PC-3 (cell line): Measurements from ENCODE around the gene CHSY3. TPM values are rescaled to one million over a fixed set of nuclear protein-coding genes. Genes with fewer than 3 reads are reported as not detected.

Source experiments
- ATAC-seq: fragments of 200-7000 bp; cut with Tn5 transposase; 2 replicates; pipeline ENCODE4 v1.9.1; 2020; ENCODE audit warnings: mild to moderate bottlenecking, moderate library complexity
- BruUV-seq: library from RNA; stranded (reverse); fragments of 400-500 nt; replicated peaks from 2 replicates; lab custom pipeline; 2021; lab: Mats Ljungman, UMichigan
- CTCF ChIA-PET: fragments of 300-600 bp; sonication (Branson Sonifier 250); formaldehyde crosslinking; loops from one replicate; lab custom pipeline; 2022; ENCODE audit warnings: antibody characterized with exemption; lab: Charles Lee
- POLR2A ChIA-PET: fragments of 300-600 bp; sonication (Branson Sonifier 250); formaldehyde crosslinking; loops from one replicate; lab custom pipeline; 2022; ENCODE audit warnings: antibody characterized with exemption; ENCODE audit not compliant: unreplicated experiment; lab: Charles Lee
- DNase-seq: peaks from one replicate; pipeline ENCODE4 v3.0.0-alpha.2; 2015
- H2AFZ ChIP-seq: fragments of 300-600 bp; sonication (generic); 2 replicates; pipeline ENCODE4 v1.6.0; 2016; ENCODE audit warnings: antibody characterized with exemption, low read length
- H3F3A ChIP-seq: fragments of 300-600 bp; sonication (generic); one replicate; pipeline ENCODE4 v1.6.0; 2017; ENCODE audit warnings: antibody characterized with exemption, low read length, control low read depth, mild to moderate bottlenecking; ENCODE audit not compliant: unreplicated experiment
- H3K27ac ChIP-seq: fragments of 300-600 bp; sonication (generic); 2 replicates; pipeline ENCODE4 v1.5.1; 2016; ENCODE audit warnings: mild to moderate bottlenecking, low read length
- H3K27me3 ChIP-seq: fragments of 300-600 bp; sonication (generic); 2 replicates; pipeline ENCODE4 v1.6.1; 2016; ENCODE audit warnings: low read length, mixed read lengths
- H3K36me3 ChIP-seq: fragments of 300-600 bp; sonication (generic); 2 replicates; pipeline ENCODE4 v1.6.1; 2016; ENCODE audit warnings: low read depth, mixed run types, low read length, mixed read lengths
- H3K4me1 ChIP-seq: fragments of 300-600 bp; sonication (generic); 2 replicates; pipeline ENCODE4 v1.5.1; 2016; ENCODE audit warnings: low read length; ENCODE audit not compliant: insufficient read depth
- H3K4me2 ChIP-seq: fragments of 300-600 bp; sonication (generic); 2 replicates; pipeline ENCODE4 v1.6.0; 2016; ENCODE audit warnings: low read length
- H3K4me3 ChIP-seq: fragments of 300-600 bp; sonication (generic); 2 replicates; pipeline ENCODE4 v1.5.1; 2016; ENCODE audit warnings: mild to moderate bottlenecking, low read length, mixed read lengths
- H3K79me2 ChIP-seq: fragments of 300-600 bp; sonication (generic); 2 replicates; pipeline ENCODE4 v1.6.1; 2017; ENCODE audit warnings: low read length, mixed read lengths
- H3K9ac ChIP-seq: fragments of 300-600 bp; sonication (generic); 2 replicates; pipeline ENCODE4 v1.6.0; 2016; ENCODE audit warnings: mild to moderate bottlenecking, low read length
- H3K9me2 ChIP-seq: fragments of 300-600 bp; sonication (generic); replicated peaks from 2 replicates; pipeline ENCODE4 v1.6.1; 2016; ENCODE audit warnings: mixed run types, low read length, mixed read lengths
- H3K9me3 ChIP-seq: fragments of 300-600 bp; sonication (generic); 2 replicates; pipeline ENCODE4 v1.6.1; 2016; ENCODE audit warnings: low read length, mixed read lengths
- H4K20me1 ChIP-seq: fragments of 300-600 bp; sonication (generic); 2 replicates; pipeline ENCODE4 v1.6.1; 2016; ENCODE audit warnings: low read length, mixed read lengths
- EZH2 ChIP-seq: fragments of 300-600 bp; sonication (generic); IDR thresholded peaks from one replicate; pipeline ENCODE4 v1.6.1; 2017; ENCODE audit warnings: antibody characterized with exemption, mild to moderate bottlenecking, low read length; ENCODE audit not compliant: unreplicated experiment
- EZH2phosphoT487 ChIP-seq: fragments of 300-600 bp; sonication (generic); IDR thresholded peaks from 2 replicates; pipeline ENCODE4 v1.6.1; 2018; ENCODE audit warnings: mild to moderate bottlenecking, antibody characterized with exemption, low read length, borderline replicate concordance
- intact Hi-C: fragments of 100-400 bp; cut with micrococcal nuclease; formaldehyde crosslinking; loops from 2 replicates; pipeline ENCODE4 v1.9.0; 2023
- total RNA-seq: library from RNA; depleted of rRNA; stranded (reverse); fragments of >200 nt; gene quantifications from 2 replicates; pipeline ENCODE4 v1.2.3, GENCODE V29; 2014
- TF ChIP-seq, protein P1 (sequence below): fragments of 300-600 bp; sonication (generic); conservative IDR thresholded peaks from 2 replicates; pipeline ENCODE4 v1.5.1; 2017; ENCODE audit warnings: antibody characterized with exemption, low read depth, mild to moderate bottlenecking, low read length

CHSY3 gene
- total RNA-seq, 1 experiment from 2014 or later: 1.7 TPM

DNA sequence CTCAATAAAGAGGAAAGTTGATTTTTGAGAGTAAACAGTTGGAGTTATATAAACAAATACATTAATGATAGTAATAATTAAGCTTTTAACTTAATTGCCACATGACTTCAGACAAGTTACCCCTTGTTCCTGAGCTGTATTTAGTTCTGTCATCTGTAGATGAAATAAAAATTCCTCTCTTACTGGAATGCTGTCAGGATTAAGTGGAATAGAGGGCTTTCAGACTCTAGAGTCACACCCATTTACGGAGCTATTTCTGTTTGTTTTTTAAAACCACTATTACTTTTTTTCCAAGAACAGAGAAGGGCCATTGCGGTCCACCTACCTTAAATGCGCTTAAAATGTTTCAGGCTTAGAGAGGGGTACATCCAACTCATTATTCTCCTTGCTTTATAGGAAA is 170.6 kb downstream of the CHSY3 start:
- no peaks in the 10 kb centered on the region for H3F3A ChIP-seq
- ATAC-seq (no peak), DNase-seq (no peak)
- no peaks in the 10 kb centered on the region for H3K79me2 ChIP-seq
- no peak overlapping the region for H3K9ac ChIP-seq
- intact Hi-C loops: no loop called here
- H3K4me2 ChIP-seq: no peak overlapping the region
- H3K4me1 ChIP-seq: no peaks in the 10 kb centered on the region
- H2AFZ ChIP-seq: no peak overlapping the region
- H3K27ac ChIP-seq: no peak overlapping the region
- no peaks in the 10 kb centered on the region for H3K27me3 ChIP-seq
- no peaks in the 10 kb centered on the region for H3K9me2 ChIP-seq
- ChIA-PET CTCF (no interaction called here), POLR2A (no interaction called here)
- no peaks in the 10 kb centered on the region for H3K9me3 ChIP-seq
- BruUV-seq: no TSS peak
- H4K20me1 ChIP-seq: no peaks in the 10 kb centered on the region
- TF ChIP-seq EZH2phosphoT487 (no peak), EZH2 (no peak)
- TF ChIP-seq, protein P1, sequence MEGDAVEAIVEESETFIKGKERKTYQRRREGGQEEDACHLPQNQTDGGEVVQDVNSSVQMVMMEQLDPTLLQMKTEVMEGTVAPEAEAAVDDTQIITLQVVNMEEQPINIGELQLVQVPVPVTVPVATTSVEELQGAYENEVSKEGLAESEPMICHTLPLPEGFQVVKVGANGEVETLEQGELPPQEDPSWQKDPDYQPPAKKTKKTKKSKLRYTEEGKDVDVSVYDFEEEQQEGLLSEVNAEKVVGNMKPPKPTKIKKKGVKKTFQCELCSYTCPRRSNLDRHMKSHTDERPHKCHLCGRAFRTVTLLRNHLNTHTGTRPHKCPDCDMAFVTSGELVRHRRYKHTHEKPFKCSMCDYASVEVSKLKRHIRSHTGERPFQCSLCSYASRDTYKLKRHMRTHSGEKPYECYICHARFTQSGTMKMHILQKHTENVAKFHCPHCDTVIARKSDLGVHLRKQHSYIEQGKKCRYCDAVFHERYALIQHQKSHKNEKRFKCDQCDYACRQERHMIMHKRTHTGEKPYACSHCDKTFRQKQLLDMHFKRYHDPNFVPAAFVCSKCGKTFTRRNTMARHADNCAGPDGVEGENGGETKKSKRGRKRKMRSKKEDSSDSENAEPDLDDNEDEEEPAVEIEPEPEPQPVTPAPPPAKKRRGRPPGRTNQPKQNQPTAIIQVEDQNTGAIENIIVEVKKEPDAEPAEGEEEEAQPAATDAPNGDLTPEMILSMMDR: no peak
- H3K4me3 ChIP-seq: no peak overlapping the region
- no peaks in the 10 kb centered on the region for H3K36me3 ChIP-seq

DNA sequence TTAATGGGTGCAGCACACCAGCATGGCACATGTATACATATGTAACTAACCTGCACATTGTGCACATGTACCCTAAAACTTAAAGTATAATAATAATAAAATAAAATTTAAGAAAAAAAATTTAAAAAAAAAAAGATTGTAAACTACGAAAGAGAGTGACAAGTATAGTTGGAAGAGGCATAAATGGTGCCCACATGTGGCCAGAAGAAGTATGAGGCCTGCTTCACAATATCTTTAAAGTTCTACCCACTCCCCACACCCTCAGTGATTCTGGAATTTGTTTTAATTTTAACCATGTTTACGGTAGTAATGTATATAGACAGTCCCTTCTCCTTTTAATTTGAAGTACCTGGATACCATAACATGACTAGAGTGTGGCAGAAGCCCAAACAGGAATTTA is 172.7 kb downstream of the CHSY3 start:
- H3K4me3 ChIP-seq: no peak overlapping the region
- no peaks in the 10 kb centered on the region for H3K9me2 ChIP-seq
- H3K4me1 ChIP-seq: no peaks in the 10 kb centered on the region
- no peak overlapping the region for H2AFZ ChIP-seq
- intact Hi-C loops: no loop called here
- ATAC-seq (no peak), DNase-seq (no peak)
- no peaks in the 10 kb centered on the region for H3K9me3 ChIP-seq
- H3F3A ChIP-seq: no peaks in the 10 kb centered on the region
- H3K4me2 ChIP-seq: no peak overlapping the region
- no peaks in the 10 kb centered on the region for H3K36me3 ChIP-seq
- POLR2A ChIA-PET: no interaction called here
- CTCF ChIA-PET: no interaction called here
- no peaks in the 10 kb centered on the region for H4K20me1 ChIP-seq
- no peaks in the 10 kb centered on the region for H3K79me2 ChIP-seq
- H3K27me3 ChIP-seq: no peaks in the 10 kb centered on the region
- no TSS peak for BruUV-seq
- H3K27ac ChIP-seq: no peak overlapping the region
- H3K9ac ChIP-seq: no peak overlapping the region
- TF ChIP-seq EZH2phosphoT487: no peak
- TF ChIP-seq, protein P1: 0 out of 2 replicates have a peak, but pooled peaks have one; percentile 28

DNA sequence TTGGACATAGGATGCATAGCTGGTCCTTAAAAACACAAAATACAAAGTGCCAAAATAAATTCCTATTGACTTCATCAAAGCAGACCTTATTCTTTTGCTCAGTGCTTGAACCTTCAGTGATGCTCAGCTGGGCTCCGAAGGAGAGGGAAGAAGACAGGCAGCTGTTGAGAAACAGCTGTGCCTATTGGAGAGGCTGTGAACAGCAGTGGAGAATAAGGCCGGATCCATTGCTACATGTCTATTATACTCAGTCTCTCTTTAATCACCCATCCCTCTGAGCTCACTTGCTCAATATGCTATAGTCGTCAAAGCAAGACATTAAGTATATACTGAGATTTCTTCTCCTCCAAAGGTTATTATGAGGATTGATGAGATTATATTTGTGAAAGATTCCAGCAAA is 174.4 kb downstream of the CHSY3 start:
- CTCF ChIA-PET: no interaction called here
- no peaks in the 10 kb centered on the region for H3K9me2 ChIP-seq
- H3K4me1 ChIP-seq: no peaks in the 10 kb centered on the region
- no peak overlapping the region for H3K4me3 ChIP-seq
- no peak overlapping the region for H3K4me2 ChIP-seq
- TF ChIP-seq, protein P1: no peak
- no peak for TF ChIP-seq EZH2phosphoT487
- TF ChIP-seq EZH2: no peak
- no peaks in the 10 kb centered on the region for H3F3A ChIP-seq
- no peak overlapping the region for H2AFZ ChIP-seq
- DNase-seq (no peak), ATAC-seq (no peak)
- no TSS peak for BruUV-seq
- no peaks in the 10 kb centered on the region for H3K79me2 ChIP-seq
- H3K9ac ChIP-seq: no peak overlapping the region
- POLR2A ChIA-PET: no interaction called here
- H3K9me3 ChIP-seq: no peaks in the 10 kb centered on the region
- no peaks in the 10 kb centered on the region for H3K36me3 ChIP-seq
- no peak overlapping the region for H3K27ac ChIP-seq
- H4K20me1 ChIP-seq: no peaks in the 10 kb centered on the region
- no peaks in the 10 kb centered on the region for H3K27me3 ChIP-seq
- intact Hi-C loops: no loop called here
